GM18498 (cell line): ENCODE measurements around the gene C2CD5.

ENCODE experiments used
- ATAC-seq: cut with Tn5 transposase; IDR thresholded peaks from one replicate; pipeline ENCODE4 v1.9.1; 2021; ENCODE audit warnings: mild to moderate bottlenecking, moderate library complexity; ENCODE audit not compliant: unreplicated experiment

Gene C2CD5

GRCh38 chr12:22416801-22417200 lies 127.5 kb downstream of the C2CD5 start:
- ATAC-seq: no peak

GRCh38 chr12:22415342-22416309 lies 128.7 kb downstream of the C2CD5 start:
- no peak for ATAC-seq

GRCh38 chr12:22414742-22415141 lies 129.6 kb downstream of the C2CD5 start:
- ATAC-seq: no peak

GRCh38 chr12:22413592-22413991 lies 130.8 kb downstream of the C2CD5 start:
- ATAC-seq: no peak

GRCh38 chr12:22412581-22412980 lies 131.8 kb downstream of the C2CD5 start:
- no peak for ATAC-seq

GRCh38 chr12:22410486-22410885 lies 133.9 kb downstream of the C2CD5 start:
- no peak for ATAC-seq

- peak; percentile 97 for ATAC-seq
Measured at GRCh38 chr12:22409377-22410164, 134.8 kb downstream of the C2CD5 start.

GRCh38 chr12:22408610-22409376 lies 135.5 kb downstream of the C2CD5 start:
- no peak for ATAC-seq

- ATAC-seq: no peak
Measured at GRCh38 chr12:22407397-22407796, 136.9 kb downstream of the C2CD5 start.

GRCh38 chr12:22406627-22407026 lies 137.7 kb downstream of the C2CD5 start:
- ATAC-seq: peak; percentile 48

- no peak for ATAC-seq
Measured at GRCh38 chr12:22399464-22400180, 144.7 kb downstream of the C2CD5 start.
